HepG2 (cell line): ENCODE measurements around the gene ZNF175. TPM values are rescaled to one million over a fixed set of nuclear protein-coding genes. Genes with fewer than 3 reads are reported as not detected.
A peak's percentile ranks its signal among the peaks of the same experiment; 100 is the strongest.

Source experiments
- ATF6 ChIP-seq: sonication (generic); formaldehyde crosslinking; conservative IDR thresholded peaks from 2 replicates; pipeline ENCODE4 v1.4.0; 2020; ENCODE audit warnings: missing genetic modification reagents
- DNMT1 ChIP-seq: sonication (generic); formaldehyde crosslinking; IDR thresholded peaks from 2 replicates; pipeline ENCODE4 v1.5.1; 2020; ENCODE audit warnings: mild to moderate bottlenecking, missing genetic modification reagents
- HNRNPUL1 ChIP-seq: fragments of 200-400 bp; formaldehyde crosslinking; IDR thresholded peaks from 2 replicates; pipeline ENCODE4 v1.6.1; 2017; ENCODE audit warnings: low read depth, mild to moderate bottlenecking, low read length, moderate library complexity
- NCOA1 ChIP-seq: sonication (generic); formaldehyde crosslinking; IDR thresholded peaks from 2 replicates; pipeline ENCODE4 v1.9.0; 2021; ENCODE audit warnings: missing genetic modification reagents
- SAP130 ChIP-seq: IDR thresholded peaks from 2 replicates; pipeline ENCODE4 v1.6.1; 2016; ENCODE audit warnings: low read depth
- ZNF496 ChIP-seq: sonication (generic); formaldehyde crosslinking; IDR thresholded peaks from 2 replicates; pipeline ENCODE4 v1.8.1; 2023; ENCODE audit warnings: mild to moderate bottlenecking, moderate library complexity, missing genetic modification reagents; ENCODE audit not compliant: insufficient replicate concordance
- ZXDC ChIP-seq: sonication (generic); formaldehyde crosslinking; IDR thresholded peaks from 2 replicates; pipeline ENCODE4 v1.5.0; 2020; ENCODE audit warnings: mild to moderate bottlenecking, missing genetic modification reagents
- polyA plus RNA-seq, 8 experiments: library from polyadenylated mRNA; depleted of rRNA in 3 of 8; stranded (reverse) in 7 of 8; unstranded in 1 of 8; fragments of >200 nt; fragmentation: Illumina TruSeq in 4 of 8; extraction: Trizol in 4 of 8; gene quantifications; 2 replicates each; pipeline versions ENCODE4 v1.2.1 to v1.2.3, GENCODE V29; 2011 to 2016; ENCODE audit warnings: low read depth in 4 of 8, missing spikeins in 1 of 8, mixed read lengths in 1 of 8; ENCODE audit not compliant: insufficient read depth in 1 of 8
- total RNA-seq, 5 experiments: library from RNA; depleted of rRNA; stranded (reverse); fragments of >200 nt; fragmentation: Illumina TruSeq; extraction: Trizol; gene quantifications; 2 replicates each; pipeline ENCODE4 v1.2.3, GENCODE V29; 2016; ENCODE audit warnings: low read depth in 1 of 5
- TF ChIP-seq, protein P1 (sequence below): sonication (generic); formaldehyde crosslinking; IDR thresholded peaks from 2 replicates; pipeline ENCODE4 v1.5.1; 2020; ENCODE audit warnings: mild to moderate bottlenecking, moderate library complexity, missing genetic modification reagents
- TF ChIP-seq, protein P2 (sequence below): sonication (generic); formaldehyde crosslinking; IDR thresholded peaks from 2 replicates; pipeline ENCODE4 v1.5.0; 2020; ENCODE audit warnings: missing genetic modification reagents
- TF ChIP-seq, protein P3 (sequence below): fragments of 450-650 bp; IDR thresholded peaks from 2 replicates; pipeline ENCODE4 v1.6.1; 2017
- TF ChIP-seq, protein P4 (sequence below): sonication (generic); formaldehyde crosslinking; IDR thresholded peaks from 2 replicates; pipeline ENCODE4 v1.4.0; 2020; ENCODE audit warnings: missing genetic modification reagents, borderline replicate concordance

The ZNF175 gene
- total and polyA plus RNA-seq, 2 of the 13 experiments (the other 11 are each of a cell fraction or from before 2014, with no cell fraction given) = 1.2 to 1.5 TPM

DNA sequence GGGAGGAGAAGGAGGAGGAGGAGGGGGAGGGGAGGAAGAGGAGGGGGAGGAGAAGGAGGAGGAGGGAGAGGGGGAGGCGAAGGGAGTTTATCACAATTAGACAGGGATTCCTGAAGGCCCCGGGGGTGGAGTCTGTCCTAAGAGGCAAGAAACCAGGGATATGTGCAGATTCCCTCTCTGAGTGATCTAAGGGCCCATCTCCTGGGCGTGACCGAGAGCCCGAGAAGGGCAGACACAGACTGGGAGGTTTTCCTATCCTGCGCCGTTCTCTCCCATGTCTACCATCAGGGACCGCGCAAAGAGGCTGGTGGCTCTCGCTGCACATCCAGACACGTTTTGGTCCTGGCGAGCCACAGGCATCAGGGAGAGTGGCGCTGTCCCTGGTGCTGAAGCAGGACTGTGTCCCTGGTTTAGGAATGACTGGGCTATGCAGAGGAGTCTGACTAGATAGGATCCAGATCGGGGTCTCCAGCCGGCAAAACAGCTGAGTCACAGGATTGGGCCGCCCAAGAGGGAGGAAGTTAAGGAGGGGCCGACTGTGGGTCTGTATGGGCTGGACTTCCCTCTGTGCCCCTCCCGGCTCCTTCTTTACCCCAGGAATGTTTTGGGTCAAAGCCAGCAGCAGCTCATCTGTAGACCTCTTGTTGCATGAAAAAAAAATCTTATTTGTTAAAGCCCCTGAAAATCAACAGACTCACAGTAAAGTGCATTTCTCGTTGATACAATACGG is 17.9 kb upstream of the ZNF175 start (continued):
- no peak for TF ChIP-seq DNMT1 (CRISPR knock-in tag)
- TF ChIP-seq, protein P1, sequence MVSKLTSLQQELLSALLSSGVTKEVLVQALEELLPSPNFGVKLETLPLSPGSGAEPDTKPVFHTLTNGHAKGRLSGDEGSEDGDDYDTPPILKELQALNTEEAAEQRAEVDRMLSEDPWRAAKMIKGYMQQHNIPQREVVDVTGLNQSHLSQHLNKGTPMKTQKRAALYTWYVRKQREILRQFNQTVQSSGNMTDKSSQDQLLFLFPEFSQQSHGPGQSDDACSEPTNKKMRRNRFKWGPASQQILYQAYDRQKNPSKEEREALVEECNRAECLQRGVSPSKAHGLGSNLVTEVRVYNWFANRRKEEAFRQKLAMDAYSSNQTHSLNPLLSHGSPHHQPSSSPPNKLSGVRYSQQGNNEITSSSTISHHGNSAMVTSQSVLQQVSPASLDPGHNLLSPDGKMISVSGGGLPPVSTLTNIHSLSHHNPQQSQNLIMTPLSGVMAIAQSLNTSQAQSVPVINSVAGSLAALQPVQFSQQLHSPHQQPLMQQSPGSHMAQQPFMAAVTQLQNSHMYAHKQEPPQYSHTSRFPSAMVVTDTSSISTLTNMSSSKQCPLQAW = no peak
- TF ChIP-seq, protein P2, sequence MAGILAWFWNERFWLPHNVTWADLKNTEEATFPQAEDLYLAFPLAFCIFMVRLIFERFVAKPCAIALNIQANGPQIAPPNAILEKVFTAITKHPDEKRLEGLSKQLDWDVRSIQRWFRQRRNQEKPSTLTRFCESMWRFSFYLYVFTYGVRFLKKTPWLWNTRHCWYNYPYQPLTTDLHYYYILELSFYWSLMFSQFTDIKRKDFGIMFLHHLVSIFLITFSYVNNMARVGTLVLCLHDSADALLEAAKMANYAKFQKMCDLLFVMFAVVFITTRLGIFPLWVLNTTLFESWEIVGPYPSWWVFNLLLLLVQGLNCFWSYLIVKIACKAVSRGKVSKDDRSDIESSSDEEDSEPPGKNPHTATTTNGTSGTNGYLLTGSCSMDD (CRISPR knock-in tag) = 0 out of 2 replicates have a peak, but pooled peaks have one; percentile 68
- no peak for TF ChIP-seq NCOA1 (CRISPR knock-in tag)
- TF ChIP-seq, protein P3, sequence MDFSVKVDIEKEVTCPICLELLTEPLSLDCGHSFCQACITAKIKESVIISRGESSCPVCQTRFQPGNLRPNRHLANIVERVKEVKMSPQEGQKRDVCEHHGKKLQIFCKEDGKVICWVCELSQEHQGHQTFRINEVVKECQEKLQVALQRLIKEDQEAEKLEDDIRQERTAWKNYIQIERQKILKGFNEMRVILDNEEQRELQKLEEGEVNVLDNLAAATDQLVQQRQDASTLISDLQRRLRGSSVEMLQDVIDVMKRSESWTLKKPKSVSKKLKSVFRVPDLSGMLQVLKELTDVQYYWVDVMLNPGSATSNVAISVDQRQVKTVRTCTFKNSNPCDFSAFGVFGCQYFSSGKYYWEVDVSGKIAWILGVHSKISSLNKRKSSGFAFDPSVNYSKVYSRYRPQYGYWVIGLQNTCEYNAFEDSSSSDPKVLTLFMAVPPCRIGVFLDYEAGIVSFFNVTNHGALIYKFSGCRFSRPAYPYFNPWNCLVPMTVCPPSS = no peak
- no peak for TF ChIP-seq ZXDC
- TF ChIP-seq SAP130 (CRISPR knock-in tag) = peak; percentile 60
- no peak for TF ChIP-seq ZNF496 (CRISPR knock-in tag)
- no peak for TF ChIP-seq HNRNPUL1
- TF ChIP-seq, protein P4, sequence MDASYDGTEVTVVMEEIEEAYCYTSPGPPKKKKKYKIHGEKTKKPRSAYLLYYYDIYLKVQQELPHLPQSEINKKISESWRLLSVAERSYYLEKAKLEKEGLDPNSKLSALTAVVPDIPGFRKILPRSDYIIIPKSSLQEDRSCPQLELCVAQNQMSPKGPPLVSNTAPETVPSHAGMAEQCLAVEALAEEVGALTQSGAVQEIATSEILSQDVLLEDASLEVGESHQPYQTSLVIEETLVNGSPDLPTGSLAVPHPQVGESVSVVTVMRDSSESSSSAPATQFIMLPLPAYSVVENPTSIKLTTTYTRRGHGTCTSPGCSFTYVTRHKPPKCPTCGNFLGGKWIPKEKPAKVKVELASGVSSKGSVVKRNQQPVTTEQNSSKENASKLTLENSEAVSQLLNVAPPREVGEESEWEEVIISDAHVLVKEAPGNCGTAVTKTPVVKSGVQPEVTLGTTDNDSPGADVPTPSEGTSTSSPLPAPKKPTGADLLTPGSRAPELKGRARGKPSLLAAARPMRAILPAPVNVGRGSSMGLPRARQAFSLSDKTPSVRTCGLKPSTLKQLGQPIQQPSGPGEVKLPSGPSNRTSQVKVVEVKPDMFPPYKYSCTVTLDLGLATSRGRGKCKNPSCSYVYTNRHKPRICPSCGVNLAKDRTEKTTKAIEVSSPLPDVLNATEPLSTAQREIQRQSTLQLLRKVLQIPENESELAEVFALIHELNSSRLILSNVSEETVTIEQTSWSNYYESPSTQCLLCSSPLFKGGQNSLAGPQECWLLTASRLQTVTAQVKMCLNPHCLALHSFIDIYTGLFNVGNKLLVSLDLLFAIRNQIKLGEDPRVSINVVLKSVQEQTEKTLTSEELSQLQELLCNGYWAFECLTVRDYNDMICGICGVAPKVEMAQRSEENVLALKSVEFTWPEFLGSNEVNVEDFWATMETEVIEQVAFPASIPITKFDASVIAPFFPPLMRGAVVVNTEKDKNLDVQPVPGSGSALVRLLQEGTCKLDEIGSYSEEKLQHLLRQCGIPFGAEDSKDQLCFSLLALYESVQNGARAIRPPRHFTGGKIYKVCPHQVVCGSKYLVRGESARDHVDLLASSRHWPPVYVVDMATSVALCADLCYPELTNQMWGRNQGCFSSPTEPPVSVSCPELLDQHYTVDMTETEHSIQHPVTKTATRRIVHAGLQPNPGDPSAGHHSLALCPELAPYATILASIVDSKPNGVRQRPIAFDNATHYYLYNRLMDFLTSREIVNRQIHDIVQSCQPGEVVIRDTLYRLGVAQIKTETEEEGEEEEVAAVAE = peak; percentile 88
- TF ChIP-seq ATF6 (CRISPR knock-in tag) = 0 out of 2 replicates have a peak, but pooled peaks have one; percentile 90
